HL-60/S4 treated with phorbol 12-myristate 13-acetate at 8.2 ng/mL for 4 days and 3 days (cell line): ENCODE measurements around the gene HS2ST1.
"Not testable (repeated sequence)": the region's sequence is repeated elsewhere in the genome, so short reads cannot be mapped to it uniquely, and the experiment has no call there.

Experiments used
- in situ Hi-C: fragments of 300-500 bp; cut with MboI; formaldehyde crosslinking; loops from 2 replicates; pipeline ENCODE4 v1.15.0; 2022; ENCODE audit warnings: low sequenced_read_pairs

HS2ST1 gene

GRCh38 chr1:87056974-87057373, 142.5 kb downstream of the HS2ST1 start:
- in situ Hi-C loops, result no loop called here

GRCh38 chr1:87058343-87058649, 143.9 kb downstream of the HS2ST1 start:
- in situ Hi-C loops, result no loop called here

- in situ Hi-C loops, result no loop called here
Observed at GRCh38 chr1:87061742-87062156, 147.3 kb downstream of the HS2ST1 start.

GRCh38 chr1:87062687-87063086, 148.3 kb downstream of the HS2ST1 start:
- in situ Hi-C loops, result no loop called here

GRCh38 chr1:87064309-87064708, 149.9 kb downstream of the HS2ST1 start:
- in situ Hi-C loops, result no loop called here

GRCh38 chr1:87064986-87065385, 150.6 kb downstream of the HS2ST1 start:
- in situ Hi-C loops, result no loop called here

GRCh38 chr1:87066708-87067107, 152.3 kb downstream of the HS2ST1 start:
- in situ Hi-C loops, result not testable (repeated sequence)

GRCh38 chr1:87072411-87072810, 158.0 kb downstream of the HS2ST1 start:
- in situ Hi-C loops, result no loop called here

- in situ Hi-C loops, result no loop called here
Observed at GRCh38 chr1:87072904-87073303, 158.5 kb downstream of the HS2ST1 start.

- in situ Hi-C loops, result no loop called here
Observed at GRCh38 chr1:87074001-87074795, 159.8 kb downstream of the HS2ST1 start.

- in situ Hi-C loops, result no loop called here
Observed at GRCh38 chr1:87077959-87078639, 163.7 kb downstream of the HS2ST1 start.

GRCh38 chr1:87084244-87084836, 169.9 kb downstream of the HS2ST1 start:
- in situ Hi-C loops, result no loop called here

GRCh38 chr1:87086120-87086519, 171.7 kb downstream of the HS2ST1 start:
- in situ Hi-C loops, result no loop called here

- in situ Hi-C loops, result no loop called here
Observed at GRCh38 chr1:87089070-87089736, 174.8 kb downstream of the HS2ST1 start.

GRCh38 chr1:87089823-87090222, 175.4 kb downstream of the HS2ST1 start:
- in situ Hi-C loops, result no loop called here

GRCh38 chr1:87091425-87091824, 177.0 kb downstream of the HS2ST1 start:
- in situ Hi-C loops, result no loop called here

- in situ Hi-C loops, result no loop called here
Observed at GRCh38 chr1:87092846-87093245, 178.4 kb downstream of the HS2ST1 start.

GRCh38 chr1:87093286-87093685, 178.9 kb downstream of the HS2ST1 start:
- in situ Hi-C loops, result no loop called here

GRCh38 chr1:87094238-87094637, 179.8 kb downstream of the HS2ST1 start:
- in situ Hi-C loops, result no loop called here

- in situ Hi-C loops, result no loop called here
Observed at GRCh38 chr1:87100271-87100670, 185.8 kb downstream of the HS2ST1 start.

GRCh38 chr1:87103074-87103473, 188.6 kb downstream of the HS2ST1 start:
- in situ Hi-C loops, result no loop called here

GRCh38 chr1:87104140-87104539, 189.7 kb downstream of the HS2ST1 start:
- in situ Hi-C loops, result no loop called here
